ENCODE measurements around the gene FYCO1. TPM values are rescaled to one million over a fixed set of nuclear protein-coding genes. Genes with fewer than 3 reads are reported as not detected.

FYCO1 gene
- total and polyA plus RNA-seq, 2 of the 13 experiments (the other 11 are each of a cell fraction or from before 2014, with no cell fraction given) = 2.7 to 4.2 TPM

GRCh38 chr3:45995236-45996192, at the start of gene FYCO1 (continued):
- peak; percentile 82 for TF ChIP-seq UBTF (CRISPR knock-in tag; IDR thresholded peaks at IDR 0.05)
- TF ChIP-seq SUZ12 (IDR thresholded peaks at IDR 0.05; ENCODE audit: low read depth, low read length) = peak; percentile 68
- peak; percentile 75; the same call in 1 of the 2 replicates for TF ChIP-seq TFDP1 (CRISPR knock-in tag; IDR thresholded peaks at IDR 0.05; ENCODE audit: borderline replicate concordance)
- TF ChIP-seq KLF12 (CRISPR knock-in tag; IDR thresholded peaks at IDR 0.05; ENCODE audit: borderline replicate concordance) = peak; percentile 46; the same call in 1 of the 2 replicates
- 0 out of 2 replicates have a peak, but pooled peaks have one; percentile 63 for TF ChIP-seq CENPBD1 (CRISPR knock-in tag; IDR thresholded peaks at IDR 0.05; ENCODE audit: borderline replicate concordance, low read depth)
- peak; percentile 68; the same call in 1 of the 2 replicates for TF ChIP-seq ZNF772 (CRISPR knock-in tag; IDR thresholded peaks at IDR 0.05)
- peak; percentile 40; the same call in 1 of the 2 replicates for TF ChIP-seq MED1 (CRISPR knock-in tag; IDR thresholded peaks at IDR 0.05)
- no peak for TF ChIP-seq NFIB (CRISPR knock-in tag; IDR thresholded peaks at IDR 0.05; ENCODE audit: borderline replicate concordance)
- no peak for TF ChIP-seq RBAK (CRISPR knock-in tag; IDR thresholded peaks at IDR 0.05)
- TF ChIP-seq SRY (CRISPR knock-in tag; IDR thresholded peaks at IDR 0.05) = 0 out of 2 replicates have a peak, but pooled peaks have one; percentile 53
- no peak for TF ChIP-seq ZNF33B (CRISPR knock-in tag; IDR thresholded peaks at IDR 0.05)
- no peak for TF ChIP-seq NFYC (CRISPR knock-in tag; IDR thresholded peaks at IDR 0.05)
- TF ChIP-seq ZBTB44 (CRISPR knock-in tag; IDR thresholded peaks at IDR 0.05) = peak; percentile 65; the same call in 1 of the 2 replicates
- TF ChIP-seq ZNF275 (CRISPR knock-in tag; IDR thresholded peaks at IDR 0.05; ENCODE audit: borderline replicate concordance) = peak; percentile 52; the same call in 1 of the 2 replicates
- peak; percentile 83 for TF ChIP-seq HDAC1 (CRISPR knock-in tag; IDR thresholded peaks at IDR 0.05)
- TF ChIP-seq NFE2 (CRISPR knock-in tag; IDR thresholded peaks at IDR 0.05) = no peak
- TF ChIP-seq REST (IDR thresholded peaks at IDR 0.05; ENCODE audit: borderline replicate concordance in 1 of 2, low read depth in 1 of 2, low read length in 2 of 2) = no peak

Data from HepG2 (cell line).